Neural progenitor cell (in vitro differentiated cells): ENCODE data around the gene SPRY4. TPM values are rescaled to one million over a fixed set of nuclear protein-coding genes. Genes with fewer than 3 reads are reported as not detected.

Experiments
- DNase-seq: peaks from one replicate; pipeline ENCODE4 v3.0.0-alpha.2; 2016; ENCODE audit warnings: low spot score
- H2AFZ ChIP-seq: fragments of 200-600 bp; sonication (generic); replicated peaks from 2 replicates; pipeline ENCODE4 v1.6.1; 2016; ENCODE audit warnings: antibody characterized with exemption
- H3F3A ChIP-seq: fragments of 200-600 bp; sonication (generic); 2 replicates; pipeline ENCODE4 v1.6.1; 2016; ENCODE audit warnings: antibody characterized with exemption, low read depth
- H3K27ac ChIP-seq: fragments of 200-600 bp; sonication (generic); 2 replicates; pipeline ENCODE4 v1.5.1; 2016; ENCODE audit warnings: mild to moderate bottlenecking
- H3K27me3 ChIP-seq: fragments of 200-600 bp; sonication (generic); 2 replicates; pipeline ENCODE4 v1.6.1; 2016; ENCODE audit warnings: mild to moderate bottlenecking, moderate library complexity
- H3K36me3 ChIP-seq: fragments of 200-600 bp; sonication (generic); 2 replicates; pipeline ENCODE4 v1.5.1; 2016
- H3K4me1 ChIP-seq: fragments of 200-600 bp; sonication (generic); 2 replicates; pipeline ENCODE4 v1.6.1; 2016; ENCODE audit warnings: mixed run types
- H3K4me2 ChIP-seq: fragments of 200-600 bp; sonication (generic); 2 replicates; pipeline ENCODE4 v1.6.1; 2016
- H3K4me3 ChIP-seq: fragments of 200-600 bp; sonication (generic); 2 replicates; pipeline ENCODE4 v1.5.1; 2016
- H3K79me2 ChIP-seq: fragments of 200-600 bp; sonication (generic); 2 replicates; pipeline ENCODE4 v1.6.1; 2016; ENCODE audit warnings: low read depth
- H3K9ac ChIP-seq: fragments of 200-600 bp; sonication (generic); 2 replicates; pipeline ENCODE4 v1.6.1; 2016
- H3K9me3 ChIP-seq: fragments of 200-600 bp; sonication (generic); 2 replicates; pipeline ENCODE4 v1.5.1; 2016; ENCODE audit warnings: low read depth
- H4K20me1 ChIP-seq: fragments of 200-600 bp; sonication (generic); 2 replicates; pipeline ENCODE4 v1.6.1; 2016; ENCODE audit warnings: low read depth
- H3K27ac Mint-ChIP-seq: 3 replicates; pipeline ENCODE4 v1.8.0; 2021; ENCODE audit warnings: mixed read lengths
- H3K27me3 Mint-ChIP-seq: 2 replicates; pipeline ENCODE4 v1.8.0; 2022; ENCODE audit warnings: low read depth, mild to moderate bottlenecking, inconsistent platforms, moderate library complexity, mixed read lengths; ENCODE audit not compliant: insufficient read depth
- H3K36me3 Mint-ChIP-seq: 3 replicates; pipeline ENCODE4 v1.8.0; 2021; ENCODE audit warnings: mixed read lengths
- H3K4me1 Mint-ChIP-seq: 3 replicates; pipeline ENCODE4 v1.8.0; 2021; ENCODE audit warnings: mixed read lengths
- H3K4me3 Mint-ChIP-seq: 3 replicates; pipeline ENCODE4 v1.8.0; 2021; ENCODE audit warnings: mild to moderate bottlenecking, moderate library complexity, mixed read lengths
- H3K9me3 Mint-ChIP-seq: 3 replicates; pipeline ENCODE4 v1.8.0; 2020; ENCODE audit warnings: mixed read lengths
- CTCF ChIP-seq: fragments of 200-600 bp; sonication (generic); IDR thresholded peaks from 2 replicates; pipeline ENCODE4 v1.5.1; 2017; ENCODE audit warnings: antibody characterized with exemption, mild to moderate bottlenecking
- EZH2 ChIP-seq: fragments of 200-600 bp; sonication (generic); IDR thresholded peaks from 2 replicates; pipeline ENCODE4 v1.6.1; 2017; ENCODE audit warnings: antibody characterized with exemption, mild to moderate bottlenecking, moderate library complexity
- EZH2phosphoT487 ChIP-seq: fragments of 200-600 bp; sonication (generic); IDR thresholded peaks from 2 replicates; pipeline ENCODE4 v1.6.1; 2017; ENCODE audit warnings: antibody characterized with exemption
- total RNA-seq: library from RNA; depleted of rRNA; stranded (reverse); fragments of >200 nt; gene quantifications from 2 replicates; pipeline ENCODE4 v1.2.3, GENCODE V29; 2015; ENCODE audit warnings: low replicate concordance

SPRY4 gene
- total RNA-seq, 1 donor from 2014 or later: 0.13 TPM

GRCh38 chr5:142316051-142316450 is 8.8 kb downstream of the SPRY4 start:
- Histone ChIP-seq H3K4me1 (peaks cover 20% of the 10 kb centered on the region), H3K9me3 (no peaks in the 10 kb centered on the region), H4K20me1 (peaks cover 34% of the 10 kb centered on the region), H3K4me3 (no peak overlapping the region), H3K27me3 (peaks cover 22% of the 10 kb centered on the region), H2AFZ (no peak overlapping the region), H3K36me3 (no peaks in the 10 kb centered on the region), H3K79me2 (peaks cover 14% of the 10 kb centered on the region), H3K27ac (no peak overlapping the region), H3K4me2 (no peak overlapping the region), H3F3A (peaks cover 20% of the 10 kb centered on the region), H3K9ac (no peak overlapping the region)
- Mint-ChIP-seq H3K9me3 (no peaks in the 10 kb centered on the region), H3K27ac (peak overlapping the region; percentile 74), H3K27me3 (peaks cover 2% of the 10 kb centered on the region), H3K36me3 (peaks cover 30% of the 10 kb centered on the region), H3K4me3 (peak overlapping the region; percentile 50), H3K4me1 (peaks cover 80% of the 10 kb centered on the region)
- TF ChIP-seq EZH2phosphoT487: no peak
- no peak for TF ChIP-seq EZH2
- TF ChIP-seq CTCF: no peak
- no peak for DNase-seq

GRCh38 chr5:142315096-142315900 is 9.5 kb downstream of the SPRY4 start:
- H3K4me3 Mint-ChIP-seq: no peak overlapping the region
- no peaks in the 10 kb centered on the region for H3K36me3 ChIP-seq
- H3K4me3 ChIP-seq: no peak overlapping the region
- H3K9ac ChIP-seq: no peak overlapping the region
- peaks cover 13% of the 10 kb centered on the region for H3K4me1 ChIP-seq
- H2AFZ ChIP-seq: no peak overlapping the region
- H4K20me1 ChIP-seq: peaks cover 27% of the 10 kb centered on the region
- peaks cover 12% of the 10 kb centered on the region for H3F3A ChIP-seq
- H3K27ac Mint-ChIP-seq: no peak overlapping the region
- H3K27me3 ChIP-seq: peaks cover 14% of the 10 kb centered on the region
- no peak overlapping the region for H3K4me2 ChIP-seq
- TF ChIP-seq CTCF: no peak
- TF ChIP-seq EZH2: no peak
- no peak for TF ChIP-seq EZH2phosphoT487
- no peaks in the 10 kb centered on the region for H3K9me3 ChIP-seq
- H3K4me1 Mint-ChIP-seq: peaks cover 78% of the 10 kb centered on the region
- H3K27me3 Mint-ChIP-seq: peaks cover 5% of the 10 kb centered on the region
- no peaks in the 10 kb centered on the region for H3K9me3 Mint-ChIP-seq
- H3K27ac ChIP-seq: no peak overlapping the region
- H3K79me2 ChIP-seq: peaks cover 14% of the 10 kb centered on the region
- DNase-seq: no peak
- peaks cover 34% of the 10 kb centered on the region for H3K36me3 Mint-ChIP-seq

GRCh38 chr5:142314606-142315005 is 10.2 kb downstream of the SPRY4 start:
- H3K4me2 ChIP-seq: no peak overlapping the region
- H3K4me1 Mint-ChIP-seq: peaks cover 75% of the 10 kb centered on the region

More at GRCh38 chr5:142314606-142315005, 10.2 kb downstream of the SPRY4 start:
- Mint-ChIP-seq H3K4me3 (no peak overlapping the region), H3K36me3 (peaks cover 40% of the 10 kb centered on the region), H3K27ac (no peak overlapping the region), H3K27me3 (peaks cover 5% of the 10 kb centered on the region), H3K9me3 (no peaks in the 10 kb centered on the region)
- Histone ChIP-seq H3K4me1 (peaks cover 8% of the 10 kb centered on the region), H3K36me3 (no peaks in the 10 kb centered on the region), H3K9me3 (no peaks in the 10 kb centered on the region), H3F3A (peaks cover 6% of the 10 kb centered on the region), H3K27me3 (peaks cover 11% of the 10 kb centered on the region), H3K79me2 (peaks cover 14% of the 10 kb centered on the region), H3K4me3 (no peak overlapping the region), H4K20me1 (peaks cover 20% of the 10 kb centered on the region), H3K9ac (no peak overlapping the region), H2AFZ (no peak overlapping the region), H3K27ac (no peak overlapping the region)
- no peak for DNase-seq
- TF ChIP-seq EZH2: no peak
- TF ChIP-seq EZH2phosphoT487: no peak
- no peak for TF ChIP-seq CTCF
